ENCODE data around the gene DCC. TPM values are rescaled to one million over a fixed set of nuclear protein-coding genes. Genes with fewer than 3 reads are reported as not detected.

The DCC gene
- total and polyA plus RNA-seq, 9 of the 15 experiments (the other 6 are each of a cell fraction or from before 2014, with no cell fraction given): not detected

DNA sequence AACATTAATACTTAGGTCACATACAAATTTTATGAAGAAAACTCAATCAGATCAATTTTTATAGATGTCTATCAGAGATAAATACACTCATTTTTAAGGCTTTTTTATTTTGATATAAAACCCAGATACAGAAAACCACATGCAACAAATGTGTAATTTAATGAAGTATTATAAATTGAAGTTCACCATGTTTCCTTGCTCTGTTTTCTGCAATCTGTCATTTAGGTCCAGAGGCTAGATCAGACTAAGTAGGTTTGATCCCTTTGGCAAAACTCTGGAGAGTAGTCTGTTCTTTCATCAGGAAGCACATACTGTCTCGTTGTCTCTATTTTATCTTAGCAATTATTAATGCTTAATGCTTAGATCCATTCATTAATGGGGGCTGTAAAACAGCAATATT, 1042.9 kb downstream of the DCC start:
- Histone ChIP-seq H3K4me1 (replicated peaks in 1 of 2; ENCODE audit: control insufficient read depth in 2 of 2, insufficient read depth in 2 of 2, low read length in 2 of 2) (no peaks in the 10 kb centered on the region), H3K4me3 (no peak overlapping the region), H3K4me2 (ENCODE audit: insufficient read depth, low read length) (no peak overlapping the region), H3K36me3 (ENCODE audit: control insufficient read depth, insufficient read depth, low read length) (no peaks in the 10 kb centered on the region), H3K9me3 (replicated peaks; ENCODE audit: control insufficient read depth, insufficient read depth, low read depth, low read length) (no peaks in the 10 kb centered on the region), H3K79me2 (ENCODE audit: control insufficient read depth, insufficient read depth, low read length) (no peaks in the 10 kb centered on the region), H3K9ac (ENCODE audit: insufficient read depth in 1 of 2, low read depth in 2 of 2, low read length in 2 of 2) (no peak overlapping the region), H4K20me1 (replicated peaks; ENCODE audit: control insufficient read depth, insufficient read depth, low read length) (no peaks in the 10 kb centered on the region), H3K27me3 (ENCODE audit: control insufficient read depth in 2 of 2, insufficient read depth in 2 of 2, low read length in 2 of 2) (no peaks in the 10 kb centered on the region), H2AFZ (ENCODE audit: low read depth, low read length) (no peak overlapping the region), H3K9me1 (ENCODE audit: control insufficient read depth, insufficient read depth, low read length) (no peaks in the 10 kb centered on the region), H3K27ac (ENCODE audit: extremely low read depth, low read depth, low read length) (no peak overlapping the region)
- no peak for TF ChIP-seq YY1 (IDR thresholded peaks at IDR 0.05; ENCODE audit: borderline replicate concordance in 1 of 3, control insufficient read depth in 1 of 3, extremely low read depth in 1 of 3, insufficient read depth in 3 of 3, insufficient read length in 1 of 3, insufficient replicate concordance in 2 of 3, low read depth in 1 of 3, low read length in 2 of 3)
- no peak for TF ChIP-seq ZNF766 (CRISPR knock-in tag; conservative IDR thresholded peaks at IDR 0.05)
- TF ChIP-seq, protein P1, sequence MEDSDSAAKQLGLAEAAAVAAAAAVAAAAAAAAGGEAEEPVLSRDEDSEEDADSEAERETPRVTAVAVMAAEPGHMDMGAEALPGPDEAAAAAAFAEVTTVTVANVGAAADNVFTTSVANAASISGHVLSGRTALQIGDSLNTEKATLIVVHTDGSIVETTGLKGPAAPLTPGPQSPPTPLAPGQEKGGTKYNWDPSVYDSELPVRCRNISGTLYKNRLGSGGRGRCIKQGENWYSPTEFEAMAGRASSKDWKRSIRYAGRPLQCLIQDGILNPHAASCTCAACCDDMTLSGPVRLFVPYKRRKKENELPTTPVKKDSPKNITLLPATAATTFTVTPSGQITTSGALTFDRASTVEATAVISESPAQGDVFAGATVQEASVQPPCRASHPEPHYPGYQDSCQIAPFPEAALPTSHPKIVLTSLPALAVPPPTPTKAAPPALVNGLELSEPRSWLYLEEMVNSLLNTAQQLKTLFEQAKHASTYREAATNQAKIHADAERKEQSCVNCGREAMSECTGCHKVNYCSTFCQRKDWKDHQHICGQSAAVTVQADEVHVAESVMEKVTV (CRISPR knock-in tag; IDR thresholded peaks at IDR 0.05): no peak
- no peak for TF ChIP-seq HMG20B (CRISPR knock-in tag; IDR thresholded peaks at IDR 0.05)
- TF ChIP-seq, protein P2, sequence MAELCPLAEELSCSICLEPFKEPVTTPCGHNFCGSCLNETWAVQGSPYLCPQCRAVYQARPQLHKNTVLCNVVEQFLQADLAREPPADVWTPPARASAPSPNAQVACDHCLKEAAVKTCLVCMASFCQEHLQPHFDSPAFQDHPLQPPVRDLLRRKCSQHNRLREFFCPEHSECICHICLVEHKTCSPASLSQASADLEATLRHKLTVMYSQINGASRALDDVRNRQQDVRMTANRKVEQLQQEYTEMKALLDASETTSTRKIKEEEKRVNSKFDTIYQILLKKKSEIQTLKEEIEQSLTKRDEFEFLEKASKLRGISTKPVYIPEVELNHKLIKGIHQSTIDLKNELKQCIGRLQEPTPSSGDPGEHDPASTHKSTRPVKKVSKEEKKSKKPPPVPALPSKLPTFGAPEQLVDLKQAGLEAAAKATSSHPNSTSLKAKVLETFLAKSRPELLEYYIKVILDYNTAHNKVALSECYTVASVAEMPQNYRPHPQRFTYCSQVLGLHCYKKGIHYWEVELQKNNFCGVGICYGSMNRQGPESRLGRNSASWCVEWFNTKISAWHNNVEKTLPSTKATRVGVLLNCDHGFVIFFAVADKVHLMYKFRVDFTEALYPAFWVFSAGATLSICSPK (IDR thresholded peaks at IDR 0.05; ENCODE audit: borderline replicate concordance): no peak
- TF ChIP-seq, protein P3, sequence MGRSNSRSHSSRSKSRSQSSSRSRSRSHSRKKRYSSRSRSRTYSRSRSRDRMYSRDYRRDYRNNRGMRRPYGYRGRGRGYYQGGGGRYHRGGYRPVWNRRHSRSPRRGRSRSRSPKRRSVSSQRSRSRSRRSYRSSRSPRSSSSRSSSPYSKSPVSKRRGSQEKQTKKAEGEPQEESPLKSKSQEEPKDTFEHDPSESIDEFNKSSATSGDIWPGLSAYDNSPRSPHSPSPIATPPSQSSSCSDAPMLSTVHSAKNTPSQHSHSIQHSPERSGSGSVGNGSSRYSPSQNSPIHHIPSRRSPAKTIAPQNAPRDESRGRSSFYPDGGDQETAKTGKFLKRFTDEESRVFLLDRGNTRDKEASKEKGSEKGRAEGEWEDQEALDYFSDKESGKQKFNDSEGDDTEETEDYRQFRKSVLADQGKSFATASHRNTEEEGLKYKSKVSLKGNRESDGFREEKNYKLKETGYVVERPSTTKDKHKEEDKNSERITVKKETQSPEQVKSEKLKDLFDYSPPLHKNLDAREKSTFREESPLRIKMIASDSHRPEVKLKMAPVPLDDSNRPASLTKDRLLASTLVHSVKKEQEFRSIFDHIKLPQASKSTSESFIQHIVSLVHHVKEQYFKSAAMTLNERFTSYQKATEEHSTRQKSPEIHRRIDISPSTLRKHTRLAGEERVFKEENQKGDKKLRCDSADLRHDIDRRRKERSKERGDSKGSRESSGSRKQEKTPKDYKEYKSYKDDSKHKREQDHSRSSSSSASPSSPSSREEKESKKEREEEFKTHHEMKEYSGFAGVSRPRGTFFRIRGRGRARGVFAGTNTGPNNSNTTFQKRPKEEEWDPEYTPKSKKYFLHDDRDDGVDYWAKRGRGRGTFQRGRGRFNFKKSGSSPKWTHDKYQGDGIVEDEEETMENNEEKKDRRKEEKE (IDR thresholded peaks at IDR 0.05; ENCODE audit: borderline replicate concordance in 1 of 2, control insufficient read depth in 1 of 2, low read depth in 2 of 2, low read length in 1 of 2): no peak
- FAIRE-seq: no peak
- ChIA-PET POLR2A (no interaction called here), CTCF (ENCODE audit: low intra/inter-chr PET ratio) (no interaction called here)
- DNase-seq (ENCODE audit: extremely low read depth in 1 of 4, low spot score in 3 of 4): no peak
- in situ Hi-C loops (cut with MboI): no loop called here
- no peak for ATAC-seq
- no TSS peak for BruUV-seq (replicated peaks)
- WGBS (ENCODE audit: insufficient coverage, low coverage, missing lambda C conversion rate): 0% methylated on average over 1 of the region's 1 CpG
- intact Hi-C loops (cut with micrococcal nuclease): no loop called here

Measured in K562 (cell line).